Limb (tissue), 2 donors: ENCODE data around the gene MDGA2.
"Not testable (repeated sequence)": the region's sequence is repeated elsewhere in the genome, so short reads cannot be mapped to it uniquely, and the experiment has no call there.

ENCODE experiments used
- DNase-seq, 2 donors: peaks; one replicate each; pipeline ENCODE4 v3.0.0-alpha.2; 2016; ENCODE audit errors: extremely low spot score in 2 of 2

MDGA2 gene

GRCh38 chr14:46964378-46964777 lies 711.0 kb downstream of the MDGA2 start:
- DNase-seq = no peak

- DNase-seq = no peak
These were observed 724.3 kb downstream of the MDGA2 start for GRCh38 chr14:46951103-46951502.

DNA sequence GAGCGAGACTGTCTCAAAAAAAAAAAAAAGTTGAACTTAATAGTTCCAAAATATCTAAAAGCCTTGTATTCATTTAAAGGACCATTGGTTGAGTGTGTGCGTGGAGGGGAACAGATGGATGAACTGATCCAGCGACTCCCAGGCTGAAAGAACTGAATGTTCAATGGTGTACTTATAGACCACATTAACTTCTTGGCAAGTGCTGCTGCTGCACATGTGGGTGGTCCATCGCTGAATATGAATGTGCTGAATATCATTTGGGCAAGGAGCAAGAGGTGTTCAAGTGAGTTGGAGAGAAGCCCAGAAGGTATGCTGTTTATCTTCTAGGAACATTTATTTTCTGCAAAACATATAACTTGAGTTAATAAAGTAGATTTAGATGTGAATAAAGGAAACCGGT lies 734.8 kb downstream of the MDGA2 start:
- peak in 1 of 2 donors; percentile 16 for DNase-seq

- DNase-seq = no peak
These were observed 754.9 kb downstream of the MDGA2 start for GRCh38 chr14:46920542-46920941.

- DNase-seq = not testable (repeated sequence)
These were observed 759.9 kb downstream of the MDGA2 start for GRCh38 chr14:46915539-46915938.

DNA sequence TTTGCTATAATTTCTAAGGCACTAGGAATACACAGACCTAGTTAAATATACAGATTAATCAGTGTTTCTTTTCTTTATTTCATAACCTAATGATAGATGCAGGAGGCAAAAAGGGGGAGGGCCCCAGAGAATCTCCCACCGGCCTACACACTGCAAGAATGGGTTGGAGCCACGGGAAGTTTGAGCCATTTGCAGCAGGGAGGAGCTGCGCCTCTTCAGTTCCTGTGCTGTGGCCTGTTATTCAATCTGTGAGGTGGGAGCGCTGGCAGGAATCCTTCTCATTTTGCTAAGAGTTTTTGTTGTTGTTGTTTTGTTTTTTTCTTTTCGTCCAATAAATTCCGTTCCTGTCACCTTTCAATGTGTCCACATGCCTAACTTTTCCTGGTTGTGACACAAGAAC lies 772.6 kb downstream of the MDGA2 start:
- no peak for DNase-seq

DNA sequence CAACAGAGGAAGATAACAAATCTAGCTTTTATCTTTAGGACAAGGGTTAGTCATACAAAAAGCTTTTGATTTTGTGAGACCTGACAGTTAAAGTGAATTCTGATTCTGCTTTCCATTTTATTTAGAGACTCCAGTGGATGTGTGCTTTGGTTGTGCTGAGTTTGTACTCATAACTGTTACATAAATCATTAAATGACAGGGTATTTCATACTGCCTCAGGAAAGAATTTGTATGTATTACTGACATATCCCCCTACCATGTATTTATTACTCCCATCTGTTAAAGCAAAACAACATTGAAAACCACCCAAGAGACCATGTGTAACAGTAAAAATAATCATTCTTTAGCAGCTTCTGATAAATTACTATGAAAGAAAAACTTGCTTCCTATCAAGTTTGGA lies 780.9 kb downstream of the MDGA2 start:
- DNase-seq = no peak

- DNase-seq = no peak
These were observed 788.3 kb downstream of the MDGA2 start for GRCh38 chr14:46887144-46887543.

DNA sequence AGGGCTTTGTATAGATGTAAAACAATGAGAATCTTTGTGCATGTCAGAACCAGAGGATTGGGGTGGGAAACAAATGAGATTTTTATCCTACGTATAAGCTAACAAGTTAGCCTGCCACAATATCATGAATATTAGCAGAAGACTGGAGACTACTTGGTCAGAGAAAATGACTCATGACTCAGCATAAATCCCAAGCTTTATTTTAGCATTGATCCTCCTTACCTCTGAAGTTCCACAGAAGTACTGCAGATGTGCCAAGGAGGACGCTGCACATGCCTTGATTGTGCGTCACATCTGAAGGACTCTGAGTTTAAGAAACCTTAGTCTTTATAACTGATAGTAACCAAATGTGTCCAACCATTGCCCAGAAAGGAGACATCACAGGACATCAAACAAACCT lies 789.8 kb downstream of the MDGA2 start:
- no peak for DNase-seq

DNA sequence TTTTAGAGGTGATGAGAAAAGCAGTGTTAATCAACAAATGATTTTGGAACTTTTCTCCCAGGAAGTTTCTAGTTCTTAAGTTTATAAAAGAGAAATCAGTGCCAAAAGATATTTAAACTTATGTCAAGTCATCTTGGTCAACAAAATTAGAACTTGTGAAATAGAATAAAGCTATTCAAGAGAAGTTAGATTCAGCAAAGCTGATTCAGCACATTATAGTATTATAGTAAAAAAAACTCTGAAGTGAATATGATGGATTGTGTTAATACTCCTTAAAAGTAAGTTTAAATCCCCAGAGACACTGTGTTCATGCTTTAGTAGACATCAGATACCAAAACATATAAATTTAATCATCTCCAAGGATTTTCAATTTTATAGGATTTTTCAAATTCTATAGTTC lies 813.7 kb downstream of the MDGA2 start:
- no peak for DNase-seq

DNA sequence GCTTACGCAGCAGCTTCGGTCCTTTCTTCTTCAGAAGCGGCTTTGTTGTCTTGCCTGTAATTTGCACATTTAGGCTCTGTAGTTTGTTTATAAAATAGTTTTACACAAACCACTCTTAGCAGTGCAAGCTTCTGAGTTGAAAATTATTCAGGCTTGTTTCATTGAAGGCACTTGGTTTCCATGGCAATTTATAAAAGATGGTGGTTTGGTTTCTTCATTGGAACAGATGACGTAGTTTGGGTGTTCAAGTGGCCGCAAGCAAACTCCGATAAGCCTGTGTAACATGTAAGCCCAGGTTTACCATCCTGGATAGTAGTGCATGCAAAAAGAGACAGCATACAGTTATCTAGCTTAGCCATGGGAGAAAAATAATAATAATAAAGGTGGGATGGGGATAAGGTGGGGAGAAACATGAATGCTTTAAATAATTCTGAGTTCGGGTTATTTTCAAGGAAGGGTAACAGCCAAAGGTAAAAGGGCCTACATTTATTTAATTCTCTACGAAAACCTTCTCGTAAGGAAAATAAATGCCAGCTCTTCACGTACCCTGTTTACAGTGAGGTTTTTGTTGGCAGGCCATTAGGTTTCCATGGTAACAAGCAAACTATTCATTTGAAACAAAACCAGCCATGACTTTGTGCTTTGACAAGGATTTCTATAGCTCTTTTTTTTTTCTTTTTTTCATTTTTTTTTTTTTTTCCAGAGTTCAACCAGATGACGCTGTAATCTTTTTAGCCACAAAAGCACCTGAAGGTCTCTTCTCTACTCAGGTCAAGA lies 834.3 kb downstream of the MDGA2 start:
- DNase-seq = peak in 1 of 2 donors; percentile 34

DNA sequence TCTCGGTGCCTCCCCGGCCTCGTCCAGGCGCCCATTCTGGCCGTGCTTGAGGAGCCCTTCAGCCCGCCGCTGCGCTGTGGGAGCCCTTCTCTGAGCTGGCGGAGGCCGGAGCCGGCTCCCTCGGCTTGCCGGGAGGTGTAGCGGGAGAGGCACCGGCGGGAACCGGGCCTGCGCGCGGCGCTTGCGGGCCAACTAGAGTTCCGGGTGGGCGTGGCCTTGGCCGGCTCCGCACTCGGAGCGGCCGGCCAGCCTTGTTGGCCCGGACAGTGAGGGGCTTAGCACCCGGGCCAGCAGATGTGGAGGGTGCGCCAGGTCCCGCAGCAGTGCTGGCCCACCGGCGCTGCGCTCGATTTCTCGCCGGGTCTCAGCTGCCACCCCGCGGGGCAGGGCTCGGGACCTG lies 855.1 kb downstream of the MDGA2 start:
- DNase-seq = no peak

DNA sequence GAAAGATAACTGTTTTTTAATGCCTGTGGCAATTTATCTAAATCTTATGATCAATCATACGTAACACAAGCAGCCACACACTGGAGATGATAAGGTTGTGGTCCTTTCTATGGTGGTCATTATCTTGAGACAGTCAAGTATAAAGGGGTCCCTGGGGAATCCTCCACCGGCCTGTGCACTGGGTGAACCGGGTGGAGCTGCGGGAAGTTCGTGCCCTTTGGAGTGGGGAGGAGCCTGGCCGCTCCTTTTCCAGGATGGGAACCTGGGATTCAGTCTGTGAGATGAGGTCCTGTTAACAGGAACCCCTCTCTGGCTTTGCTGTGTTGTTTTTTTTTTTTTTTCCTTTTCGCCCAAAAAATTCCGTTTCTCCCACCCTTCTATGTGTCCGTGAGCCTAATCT lies 856.3 kb downstream of the MDGA2 start:
- DNase-seq = no peak

DNA sequence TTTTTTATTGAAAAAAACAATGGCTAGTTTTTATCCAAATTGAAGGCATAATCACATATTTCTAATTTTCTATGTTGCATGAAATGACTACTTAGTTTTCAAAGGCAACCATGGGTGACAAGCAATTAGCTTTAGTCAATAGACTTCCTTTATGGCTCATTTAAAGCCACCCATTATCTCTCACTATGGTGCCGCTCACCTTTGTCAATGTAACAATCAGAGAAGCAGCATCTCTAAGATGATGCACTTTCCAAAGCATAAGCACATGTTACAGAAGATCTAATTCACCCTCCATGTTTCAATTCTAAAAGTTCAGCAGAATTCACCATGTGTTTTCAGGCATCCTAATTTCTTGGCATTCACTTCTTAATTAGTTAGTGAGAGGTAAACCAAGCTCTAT lies 857.3 kb downstream of the MDGA2 start:
- DNase-seq = no peak

DNA sequence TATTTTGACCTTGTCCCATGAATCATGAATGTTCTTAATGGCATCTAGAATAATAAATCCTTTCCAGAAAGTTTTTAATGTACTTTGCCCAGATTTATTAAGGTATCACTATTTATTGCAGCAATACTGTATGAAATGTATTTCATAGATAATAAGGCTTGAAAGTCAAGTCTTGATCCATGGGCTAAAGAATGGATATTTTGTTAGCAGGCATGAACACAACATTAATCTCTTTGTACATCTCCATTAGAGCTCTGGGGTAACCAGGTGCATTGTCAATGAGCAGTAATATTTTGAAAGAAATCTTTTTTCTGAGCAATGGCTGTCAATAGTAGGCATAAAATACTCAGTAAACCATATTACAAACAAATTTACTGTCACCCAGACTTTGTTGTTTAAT lies 882.3 kb downstream of the MDGA2 start:
- DNase-seq = no peak
